HG03575 (cell line): Measurements from ENCODE around the gene ZBTB33.

Source experiments
- ATAC-seq: cut with Tn5 transposase; IDR thresholded peaks from one replicate; pipeline ENCODE4 v1.9.1; 2021; ENCODE audit not compliant: unreplicated experiment, insufficient number of reproducible peaks, low FRiP score; ENCODE audit errors: extremely low read depth

The ZBTB33 gene

GRCh38 chrX:120301960-120302359 is 51.3 kb downstream of the ZBTB33 start:
- no peak for ATAC-seq

DNA sequence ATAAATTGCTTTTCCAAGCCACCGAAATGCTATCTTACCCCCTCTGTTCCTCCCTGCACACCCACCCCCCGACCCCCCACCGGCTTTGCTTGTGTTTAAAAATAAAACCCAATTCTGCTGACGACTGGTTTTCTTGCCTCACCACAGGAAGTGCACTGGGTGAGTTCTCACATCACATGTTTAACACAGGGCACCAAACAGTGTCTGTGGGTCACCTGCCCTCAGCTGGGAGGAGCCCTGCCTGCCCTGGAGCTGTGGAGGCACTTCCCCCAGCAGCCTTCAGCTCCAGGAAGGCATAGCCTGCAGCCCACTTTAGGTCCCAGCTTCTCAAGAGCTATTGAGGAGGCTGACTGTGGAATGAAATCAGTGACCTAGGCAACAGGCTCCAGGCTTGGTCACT is 51.8 kb downstream of the ZBTB33 start:
- peak; percentile 57 for ATAC-seq

DNA sequence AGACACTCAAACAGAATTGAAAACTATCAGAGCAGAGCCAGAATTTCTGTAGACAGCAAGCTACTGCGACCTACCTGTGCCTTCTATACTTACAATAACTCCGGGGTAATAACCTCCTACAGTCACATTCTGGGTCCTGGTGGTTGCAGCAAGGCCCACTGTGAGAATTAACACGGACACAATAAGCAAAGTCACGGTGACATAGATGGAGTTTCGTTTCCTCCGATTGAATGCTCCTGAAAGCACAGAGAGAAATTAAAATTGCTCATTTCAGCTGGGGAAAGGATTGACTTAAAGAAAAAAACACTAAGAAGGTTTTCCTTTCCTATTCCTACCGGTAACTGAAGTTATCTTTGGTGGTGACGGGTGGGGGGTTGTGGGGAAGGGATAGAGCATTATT is 53.6 kb downstream of the ZBTB33 start:
- ATAC-seq, result no peak

DNA sequence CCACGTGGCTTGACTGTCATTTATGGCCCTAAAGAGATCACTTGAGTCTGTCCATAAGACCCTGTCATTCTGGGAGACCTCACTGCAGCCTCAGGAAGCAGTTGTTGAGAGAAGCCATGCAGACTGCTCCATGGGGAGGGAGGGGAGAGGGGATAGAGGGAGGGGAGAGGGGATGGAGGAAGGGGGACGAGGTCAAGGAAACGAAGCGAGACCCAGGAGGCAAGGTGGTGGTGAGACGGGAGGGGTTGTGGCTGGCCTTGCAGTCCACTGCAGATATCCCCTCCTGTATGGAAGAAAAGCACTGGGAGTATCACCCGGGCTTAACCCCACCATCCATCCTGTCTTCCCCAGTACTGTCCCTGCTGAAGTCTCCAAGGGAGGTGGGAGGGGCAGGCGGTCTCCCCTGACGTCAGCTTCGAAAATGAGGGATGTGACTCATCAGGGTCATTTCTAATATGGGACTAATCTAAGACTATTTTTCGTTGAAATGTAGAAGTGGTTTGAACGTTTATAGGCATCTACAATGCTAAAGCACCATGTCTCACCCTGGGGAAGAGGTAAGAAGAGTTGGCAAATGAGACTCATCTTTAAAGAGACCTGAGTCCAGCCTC is 55.0 kb downstream of the ZBTB33 start:
- ATAC-seq, result no peak

- no peak for ATAC-seq
Measured at GRCh38 chrX:120306630-120307029, 56.0 kb downstream of the ZBTB33 start.
